GM19043 (cell line): Measurements from ENCODE around the gene CDH15.
"Not testable (repeated sequence)": the region's sequence is repeated elsewhere in the genome, so short reads cannot be mapped to it uniquely, and the experiment has no call there.

Experiments used
- ATAC-seq: cut with Tn5 transposase; IDR thresholded peaks from one replicate; pipeline ENCODE4 v1.9.1; 2021; ENCODE audit warnings: low read depth; ENCODE audit not compliant: unreplicated experiment

CDH15 gene

DNA sequence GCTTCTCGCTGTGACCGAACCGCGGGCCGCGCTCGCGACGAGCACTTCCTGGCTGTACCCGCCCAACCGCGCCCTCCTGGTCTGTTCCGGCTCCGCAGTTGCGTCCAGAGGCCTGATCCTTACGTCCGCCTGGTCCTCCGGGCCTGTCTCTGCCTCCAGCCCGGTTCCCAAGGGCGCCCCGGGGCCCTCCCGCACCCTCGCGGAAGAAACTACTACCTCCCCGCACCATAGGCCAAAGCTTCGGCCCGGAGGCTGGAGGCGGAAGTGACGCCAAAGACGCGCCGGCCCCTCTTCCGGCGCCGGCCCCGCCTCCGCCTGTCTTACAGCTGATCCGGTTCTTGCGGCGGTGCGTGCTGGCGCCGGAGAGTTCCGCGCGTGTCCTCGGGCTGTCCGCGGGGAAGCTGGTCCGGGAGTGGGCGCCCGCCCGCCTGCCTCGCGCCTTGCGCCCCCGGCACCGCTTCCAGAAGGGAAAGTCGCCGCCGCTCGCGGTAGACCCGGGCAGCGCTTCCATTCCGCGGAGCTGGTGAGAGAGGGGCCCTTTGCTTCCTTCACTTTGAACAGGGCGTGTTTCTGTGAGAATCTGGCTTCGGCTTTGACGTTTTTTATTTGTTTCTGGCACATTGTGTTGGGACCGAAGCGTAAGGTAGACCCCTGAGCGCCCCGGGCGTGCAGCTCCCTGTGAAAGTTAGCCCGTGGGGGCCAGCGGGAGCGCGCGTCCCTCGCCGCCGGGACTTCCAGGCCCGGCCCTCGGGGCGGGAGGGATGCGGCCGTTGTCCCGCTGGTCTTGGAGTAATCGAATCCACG lies 46.0 kb downstream of the CDH15 start, which contains the start of gene ZNF778:
TSS of gene ZNF778 (plus strand) at position 316 of the 804 bp plus-strand sequence. CDS start 3,425 bp downstream, outside the sequence.
- ATAC-seq: peak; percentile 63

DNA sequence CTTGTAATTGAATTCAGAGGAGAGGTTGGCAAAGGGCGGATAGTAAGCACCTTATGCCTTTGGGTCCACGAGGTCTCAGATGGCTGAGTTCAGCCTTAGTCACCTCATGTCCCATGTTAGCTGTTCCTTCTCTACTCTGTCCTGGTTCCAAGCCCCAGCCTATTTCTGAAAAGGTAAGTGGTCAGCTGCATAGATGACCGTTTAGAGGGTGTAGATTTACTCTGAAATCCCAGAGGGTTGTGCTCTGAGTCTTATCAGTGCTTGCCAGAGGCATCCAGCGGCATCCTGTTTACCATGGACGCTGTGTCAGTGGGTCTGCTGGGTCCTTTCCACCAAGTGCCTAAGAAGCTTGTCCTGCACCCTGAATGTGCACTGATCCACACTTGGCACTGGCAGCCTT lies 47.8 kb downstream of the CDH15 start:
- no peak for ATAC-seq

DNA sequence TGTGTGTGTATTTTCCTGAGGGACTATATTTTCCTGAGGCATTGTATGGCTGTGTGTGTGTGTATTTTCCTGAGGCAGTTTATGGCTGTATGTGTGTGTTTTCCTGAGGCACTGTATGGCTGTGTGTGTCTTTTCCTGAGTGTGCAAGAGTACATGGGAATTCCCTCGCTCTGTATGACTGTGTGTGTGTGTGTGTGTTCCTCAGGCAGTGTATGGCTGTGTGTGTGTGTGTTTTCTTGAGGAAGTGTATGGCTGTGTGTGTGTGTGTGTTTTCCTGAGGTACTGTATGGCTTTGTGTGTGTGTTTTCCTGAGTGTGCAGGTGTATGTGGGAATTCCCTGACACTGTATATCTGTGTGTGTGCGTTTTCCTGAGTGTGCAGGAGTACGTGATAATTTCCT lies 50.1 kb downstream of the CDH15 start:
- no peak for ATAC-seq

- no peak for ATAC-seq
These were observed 51.4 kb downstream of the CDH15 start for GRCh38 chr16:89222931-89223330.

DNA sequence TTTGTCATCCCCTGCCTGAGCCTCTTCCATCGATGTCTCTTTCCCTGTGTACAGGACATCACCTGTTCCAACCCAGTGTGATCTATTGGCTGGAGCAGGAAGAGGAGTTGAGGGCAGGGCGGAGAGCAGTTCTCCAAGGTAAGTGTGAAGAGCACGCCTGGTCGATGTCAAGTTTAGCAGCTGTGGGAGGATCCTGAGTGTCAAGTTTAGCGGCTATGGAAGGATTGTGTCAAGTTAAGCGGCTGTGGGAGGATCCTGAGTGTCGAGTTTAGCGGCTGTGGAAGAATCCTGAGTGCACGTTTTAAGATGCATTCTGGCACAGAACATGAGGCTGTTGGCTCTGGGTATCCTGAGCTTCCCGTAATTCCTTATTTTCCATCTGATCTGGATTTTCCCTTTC lies 53.1 kb downstream of the CDH15 start:
- no peak for ATAC-seq

DNA sequence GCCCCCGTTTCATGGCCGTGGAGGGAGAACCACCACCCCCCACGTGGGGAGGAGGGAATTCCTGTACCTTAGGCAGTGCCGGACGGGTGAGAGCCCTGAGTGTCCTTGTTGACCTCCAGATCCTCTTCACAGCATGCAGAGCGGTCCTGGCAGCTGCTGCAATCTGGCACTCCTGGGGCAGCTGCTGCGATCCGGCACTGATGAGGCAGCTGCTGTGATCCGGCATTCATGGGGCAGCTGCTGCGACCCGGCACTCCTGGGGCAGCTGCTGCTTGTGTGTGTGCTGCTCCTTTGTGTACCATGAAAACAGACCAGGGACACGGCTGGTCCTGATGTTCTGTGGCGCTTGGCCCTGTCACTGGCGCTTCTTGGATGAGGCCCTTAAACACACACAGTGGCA lies 58.7 kb downstream of the CDH15 start:
- ATAC-seq: no peak

GRCh38 chr16:89232107-89232506 lies 60.6 kb downstream of the CDH15 start:
- no peak for ATAC-seq

DNA sequence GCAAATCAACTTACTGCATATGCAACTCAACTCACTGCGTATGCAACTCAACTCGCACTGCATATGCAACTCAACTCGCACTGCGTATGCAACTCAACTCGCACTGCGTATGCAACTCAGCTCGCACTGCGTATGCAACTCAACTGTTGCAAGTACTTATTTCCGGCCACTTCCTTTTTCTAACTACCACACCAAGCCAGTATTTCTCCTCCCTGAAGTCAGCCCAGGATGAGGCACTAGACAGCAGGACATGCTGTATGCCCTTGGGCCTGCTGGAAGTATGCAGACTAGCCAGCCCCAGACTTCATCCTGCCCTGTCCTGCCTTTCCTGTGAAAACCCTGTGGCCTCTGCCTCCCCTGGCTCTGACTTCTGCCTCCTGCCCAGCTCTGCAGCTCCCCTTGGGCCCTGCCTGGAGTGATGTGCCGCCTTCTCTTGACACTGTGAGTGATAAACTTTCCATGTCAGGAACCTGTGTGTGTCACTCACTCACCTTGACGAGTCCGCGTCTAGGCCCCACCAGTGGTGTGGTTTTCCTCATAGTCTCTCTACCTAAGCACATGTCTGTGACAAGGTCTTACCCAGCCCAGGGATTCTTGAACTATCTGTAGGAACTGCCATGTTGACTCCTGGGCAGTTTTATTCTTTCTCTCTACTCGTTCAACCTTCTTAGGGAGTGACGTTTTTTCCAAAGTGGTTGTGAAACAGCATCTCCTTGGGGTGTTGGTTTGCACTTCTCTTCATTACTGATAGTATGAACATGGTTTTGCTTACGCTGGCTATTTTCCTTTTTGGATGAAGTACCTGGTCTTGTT lies 62.3 kb downstream of the CDH15 start:
- ATAC-seq: no peak

GRCh38 chr16:89237733-89238132 lies 66.2 kb downstream of the CDH15 start:
- no peak for ATAC-seq

DNA sequence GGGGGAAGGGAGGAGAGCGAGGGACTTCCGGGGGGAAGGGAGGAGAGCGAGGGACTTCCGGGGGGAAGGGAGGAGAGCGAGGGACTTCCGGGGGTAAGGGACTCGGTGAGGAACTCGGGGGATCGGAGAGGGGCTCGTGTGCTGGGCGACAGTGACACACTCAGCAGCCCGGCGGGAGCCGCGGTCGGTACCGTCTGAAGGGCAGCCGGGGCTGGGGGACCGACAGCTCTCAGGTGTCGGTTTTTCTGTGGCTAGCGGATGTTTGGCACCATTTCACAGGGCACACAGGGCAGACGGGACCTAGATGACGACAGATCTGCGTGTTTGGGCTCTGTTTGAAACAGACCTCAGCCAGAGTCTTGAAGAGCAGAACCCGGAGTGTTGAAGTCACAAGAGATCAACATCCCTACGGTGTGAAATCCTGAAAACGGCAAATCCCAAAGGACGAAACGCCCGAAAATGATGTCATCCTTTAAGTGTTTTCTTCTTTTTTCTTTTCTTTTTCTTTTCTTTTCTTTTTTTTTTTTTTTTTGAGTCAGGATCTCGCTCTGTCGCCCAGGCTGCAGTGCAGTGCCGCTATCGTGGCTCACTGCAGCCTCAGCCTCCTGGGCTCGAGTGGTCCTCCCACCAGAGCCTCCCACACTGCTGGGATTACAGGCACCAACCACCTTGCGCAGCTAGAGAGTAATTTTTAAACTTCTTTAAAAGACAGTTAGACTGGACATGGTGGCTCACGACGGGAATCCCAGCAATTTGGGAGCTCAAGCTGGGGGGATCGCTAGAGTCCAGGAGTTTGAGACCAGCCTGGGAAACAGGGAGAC lies 69.8 kb downstream of the CDH15 start:
- peak; percentile 35 for ATAC-seq

- no peak for ATAC-seq
These were observed 71.2 kb downstream of the CDH15 start for GRCh38 chr16:89242795-89243200.

DNA sequence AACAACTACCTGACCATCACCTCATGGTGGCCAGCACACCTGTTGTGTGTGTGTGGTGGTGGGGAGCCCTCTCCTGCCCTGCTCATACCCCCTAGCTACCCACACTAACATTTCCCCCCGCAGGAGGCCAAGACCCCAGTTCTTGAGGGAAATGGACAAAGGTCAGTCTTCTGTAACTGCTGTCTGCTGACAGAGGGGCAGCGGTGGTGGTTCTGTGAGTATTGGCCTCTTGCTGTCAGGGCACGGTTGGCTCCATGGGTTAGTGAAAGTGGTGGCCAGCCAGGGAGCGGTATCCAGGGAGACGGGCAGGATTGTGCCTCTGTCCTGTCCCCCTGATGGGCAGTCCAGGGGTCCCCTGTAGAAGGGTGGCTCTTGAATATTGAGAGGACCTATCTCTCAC lies 72.1 kb downstream of the CDH15 start:
- no peak for ATAC-seq

DNA sequence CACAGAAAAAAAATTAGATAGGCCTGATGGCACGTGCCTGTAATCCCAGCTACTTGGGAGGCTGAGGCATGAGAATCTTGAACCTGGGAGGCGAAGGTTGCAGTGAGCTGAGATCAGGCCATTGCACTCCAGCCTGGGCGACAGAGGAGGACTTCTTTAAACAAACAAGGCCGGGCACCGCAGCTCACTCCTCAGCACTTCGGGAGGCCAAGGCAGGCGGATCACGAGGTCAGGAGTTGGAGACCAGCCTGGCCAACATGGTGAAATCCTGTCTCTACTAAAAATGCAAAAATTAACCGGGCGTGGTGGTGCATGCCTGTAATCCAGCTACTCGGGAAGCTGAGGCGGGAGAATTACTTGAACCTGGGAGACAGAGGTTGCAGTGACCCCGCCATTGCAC lies 72.7 kb downstream of the CDH15 start:
- ATAC-seq: not testable (repeated sequence)

DNA sequence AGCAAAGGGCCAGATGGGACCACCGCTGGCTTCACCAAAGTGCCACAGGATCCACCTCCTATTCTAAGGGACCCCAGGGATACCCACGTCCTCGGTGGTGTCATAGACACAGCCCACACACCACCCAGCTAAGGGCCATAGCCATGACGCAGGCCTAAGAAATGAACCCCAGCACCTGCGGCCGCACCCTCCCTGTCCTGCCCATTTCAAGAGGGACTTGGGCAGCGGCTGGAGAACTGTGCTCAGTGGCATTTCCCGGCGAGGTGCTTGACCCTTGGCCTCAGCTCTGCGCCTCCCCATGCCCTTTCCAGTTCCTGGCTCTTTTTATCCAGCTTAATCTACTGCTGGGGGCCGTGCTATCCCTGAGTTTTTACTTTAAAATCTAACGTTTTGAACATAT lies 73.2 kb downstream of the CDH15 start:
- no peak for ATAC-seq
